ENCODE measurements around the gene SDC4.

Gene SDC4

DNA sequence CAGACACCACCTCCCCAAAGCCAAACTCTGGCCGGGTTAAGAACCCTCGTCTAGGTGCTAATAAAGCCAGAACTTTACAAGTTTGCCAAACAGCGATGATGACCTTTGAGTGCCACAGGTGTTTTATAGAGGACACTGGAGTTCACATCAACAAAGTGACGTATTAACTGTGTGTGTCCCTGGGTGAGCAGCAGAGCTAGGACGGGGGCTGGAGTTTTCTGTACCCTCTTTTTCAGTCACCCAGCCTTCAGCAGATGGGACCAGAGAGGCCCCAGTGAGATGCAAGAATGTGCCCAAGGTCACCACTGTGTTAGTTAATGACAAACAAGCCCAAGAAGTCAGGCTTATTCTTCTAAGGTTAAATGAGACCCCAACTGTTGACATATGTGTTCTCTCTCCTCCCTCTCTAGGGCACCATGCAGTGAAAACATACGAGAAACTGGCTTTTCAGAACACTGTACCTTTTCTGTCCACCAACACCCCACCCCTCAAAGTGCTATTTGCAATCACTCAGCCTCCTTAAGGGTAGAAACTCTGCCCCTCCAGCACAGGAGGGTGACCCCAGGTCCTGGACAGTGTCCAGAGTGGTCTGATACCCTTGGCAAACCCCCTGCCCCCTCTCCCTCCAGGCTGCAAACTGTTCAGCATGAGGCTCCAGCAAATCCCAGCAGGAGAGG lies 5.2 kb downstream of the SDC4 start:
- no peak for FAIRE-seq

DNA sequence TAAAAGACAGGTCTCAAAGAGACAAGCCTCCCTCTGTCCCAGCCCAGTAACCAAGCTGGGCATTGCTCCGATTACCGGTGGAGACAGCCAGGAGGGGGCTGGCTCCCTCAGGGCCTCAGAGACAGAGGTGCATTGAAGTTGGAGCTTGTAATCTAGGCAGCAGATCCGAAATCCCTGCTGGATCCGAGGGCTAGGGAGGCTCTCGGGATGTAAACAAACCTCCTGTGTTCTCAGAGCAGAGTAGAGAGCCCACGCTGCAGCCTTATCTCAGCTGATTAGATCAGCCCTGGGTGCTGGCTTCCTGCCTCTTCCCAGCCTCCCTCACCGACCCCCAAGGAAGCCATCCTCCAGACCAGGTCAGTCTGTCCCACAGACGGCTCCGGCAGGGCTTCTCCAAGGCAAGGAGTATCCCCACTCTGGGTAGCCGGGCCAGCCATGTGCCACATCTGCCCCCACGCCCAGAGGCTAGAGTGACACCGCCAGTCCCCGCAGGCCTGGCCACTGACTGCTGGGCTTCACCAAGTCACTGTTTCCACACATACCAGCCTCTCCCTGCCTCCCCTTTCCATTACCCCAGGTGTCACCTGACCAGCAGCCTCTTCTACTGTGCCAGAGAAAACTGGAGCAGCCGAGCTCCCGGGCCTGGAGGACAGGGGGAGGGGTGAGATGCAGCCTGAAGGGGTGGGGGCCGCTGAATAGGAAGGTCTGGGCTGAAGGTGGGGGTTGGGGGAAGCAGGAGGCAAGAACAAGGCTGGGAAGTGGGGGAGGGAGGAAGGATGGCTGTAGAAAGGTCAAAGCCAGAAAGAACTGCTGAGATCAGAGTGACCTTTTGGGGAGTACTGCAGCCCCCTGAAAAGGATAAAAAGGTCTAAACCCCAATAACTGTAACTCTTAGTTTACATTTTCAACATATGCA lies 6.0 kb downstream of the SDC4 start:
- FAIRE-seq = no peak

DNA sequence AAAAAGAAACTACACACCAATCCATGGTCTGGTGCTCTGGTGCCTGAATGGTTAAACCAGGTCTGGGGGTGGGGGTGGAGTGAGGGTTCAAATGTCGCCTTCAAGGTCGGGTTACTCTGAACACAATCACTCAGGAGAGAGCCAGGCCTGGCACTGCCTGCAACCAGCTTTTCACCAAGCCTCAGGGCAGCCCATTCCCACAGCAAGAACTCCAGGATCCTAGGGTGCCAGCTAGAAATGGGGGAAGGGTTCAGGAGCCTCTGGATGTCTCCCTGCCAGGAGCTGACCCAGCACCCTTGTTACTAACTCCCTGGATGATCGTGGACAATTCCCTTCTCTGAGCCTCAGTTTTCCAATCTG lies 6.7 kb downstream of the SDC4 start:
- FAIRE-seq = no peak

DNA sequence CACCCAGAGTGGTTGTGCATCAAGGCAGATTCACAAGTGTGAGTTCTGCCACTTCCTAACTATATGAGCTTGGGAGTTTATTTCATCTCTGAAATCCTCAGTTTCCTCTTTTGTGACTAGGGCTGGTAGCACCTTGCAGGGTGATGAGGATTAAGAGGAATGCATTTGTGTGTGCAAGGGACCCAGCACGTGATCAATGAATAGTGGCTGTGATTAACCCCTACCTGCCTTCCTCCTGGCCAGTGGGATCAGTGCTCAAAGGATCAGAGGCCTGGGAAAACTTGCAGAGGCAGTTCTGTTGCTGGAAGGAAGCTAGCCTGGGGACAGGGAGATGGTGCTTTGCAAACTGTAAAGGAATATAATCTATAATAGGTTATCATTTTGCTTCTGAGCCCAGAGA lies 7.3 kb downstream of the SDC4 start:
- FAIRE-seq = no peak

DNA sequence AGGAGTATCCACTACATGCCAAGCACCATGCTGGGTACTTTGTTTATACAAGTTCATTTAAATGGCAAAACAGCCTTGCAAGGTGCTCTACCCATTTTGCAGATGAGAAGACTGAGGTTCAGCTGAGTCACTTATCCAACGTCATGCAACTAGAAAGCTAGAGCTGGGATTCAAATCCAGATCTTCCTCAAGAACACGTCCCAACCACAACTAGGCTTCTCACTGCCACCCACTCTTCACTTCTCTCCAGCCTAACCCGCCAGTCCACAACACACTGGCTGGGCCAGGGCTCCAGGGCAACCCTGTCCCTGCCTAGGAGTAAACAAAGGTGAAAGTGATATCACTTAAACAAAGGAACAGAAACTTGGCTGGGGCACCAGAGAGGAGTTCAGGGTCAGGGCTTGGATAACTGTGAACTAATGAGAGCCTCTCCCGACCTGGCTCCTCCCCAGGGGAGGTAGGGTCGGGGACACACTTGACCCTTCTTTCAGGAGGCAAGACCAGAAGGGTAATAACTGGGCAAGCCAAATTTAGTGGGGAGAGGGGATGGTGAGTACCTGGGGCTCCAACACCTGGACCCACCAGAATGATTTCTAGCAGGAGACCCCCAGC lies 7.9 kb downstream of the SDC4 start:
- no peak for FAIRE-seq

DNA sequence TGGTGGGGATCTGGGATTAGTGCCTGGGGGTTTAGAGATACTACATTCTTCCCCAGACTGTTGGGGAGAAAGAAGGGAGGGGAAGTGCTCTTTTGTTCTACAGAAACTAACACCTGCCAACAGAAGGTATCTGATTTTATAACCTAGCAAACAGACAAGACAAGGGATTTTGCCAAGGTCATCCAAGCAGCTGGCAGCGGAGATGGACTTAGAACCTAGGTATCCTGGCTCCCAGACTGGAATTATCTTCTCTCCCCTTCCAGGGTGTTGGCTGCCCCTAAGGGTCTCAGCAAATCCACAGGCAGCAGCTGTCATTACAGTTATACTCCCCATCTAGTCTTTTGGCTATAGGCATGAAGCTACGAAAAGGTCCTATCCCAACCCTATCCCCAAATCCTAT lies 8.4 kb downstream of the SDC4 start:
- no peak for FAIRE-seq

DNA sequence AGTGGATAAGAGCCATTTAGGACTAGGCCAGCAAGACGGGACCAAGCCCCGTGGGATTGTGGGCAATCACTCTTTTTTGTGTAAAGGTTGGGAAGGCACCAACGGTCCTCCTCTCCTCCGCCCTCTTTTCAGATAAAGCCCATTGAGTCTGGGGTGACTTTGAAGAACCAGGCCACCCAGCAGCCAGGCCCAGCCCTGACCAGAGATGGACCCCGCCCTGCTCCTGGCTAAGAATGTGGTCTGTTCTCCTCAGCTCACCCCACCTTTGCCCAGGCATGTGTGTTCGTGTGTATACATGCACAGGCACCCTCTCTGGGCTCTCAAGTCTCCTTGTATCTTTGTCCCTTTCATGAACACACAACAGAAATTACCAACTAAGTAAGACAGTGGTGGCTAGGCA lies 9.1 kb downstream of the SDC4 start:
- FAIRE-seq = no peak

DNA sequence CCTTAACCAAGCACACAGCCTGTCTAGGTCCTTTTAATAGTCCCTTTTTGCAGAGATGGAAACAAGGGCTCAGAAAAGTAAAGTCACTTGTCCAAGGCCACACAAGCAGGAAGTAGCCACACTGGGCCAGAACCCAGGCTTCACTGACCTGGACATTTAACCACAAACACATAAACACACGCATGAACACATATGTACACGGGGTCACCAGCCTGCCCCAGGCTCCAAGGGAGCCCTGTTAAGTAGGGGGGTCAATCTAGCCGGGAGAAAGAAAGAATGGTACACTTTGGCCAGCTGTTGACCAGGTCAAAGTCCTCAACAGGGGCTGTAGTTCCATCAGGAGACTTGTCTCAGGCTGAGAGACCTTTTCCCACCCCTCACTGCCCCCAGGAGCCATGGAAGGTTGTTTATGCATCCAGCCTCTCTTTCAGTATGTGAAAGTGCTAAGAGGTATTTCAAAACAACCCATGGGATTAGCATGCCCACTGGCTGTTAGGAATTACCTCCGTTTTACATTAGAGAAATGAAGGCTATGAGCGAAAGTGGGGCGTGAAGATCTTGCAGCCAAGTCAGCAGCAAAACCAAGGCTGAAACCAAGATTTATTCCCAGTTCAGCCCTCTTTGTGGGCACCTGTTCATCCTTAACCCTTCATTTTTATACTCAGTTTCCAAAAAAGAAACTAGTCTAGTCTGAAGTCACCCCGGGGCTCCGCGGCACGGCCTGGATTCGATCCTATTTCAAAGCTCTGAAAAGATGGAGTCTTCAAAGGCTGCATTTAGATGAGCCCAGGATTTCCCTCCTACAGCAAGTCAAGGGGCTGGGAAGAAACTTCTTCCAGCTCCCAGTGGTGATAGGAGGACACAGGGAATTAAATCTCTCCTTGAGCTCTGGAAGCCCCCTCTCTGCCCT lies 9.8 kb downstream of the SDC4 start:
- no peak for FAIRE-seq

DNA sequence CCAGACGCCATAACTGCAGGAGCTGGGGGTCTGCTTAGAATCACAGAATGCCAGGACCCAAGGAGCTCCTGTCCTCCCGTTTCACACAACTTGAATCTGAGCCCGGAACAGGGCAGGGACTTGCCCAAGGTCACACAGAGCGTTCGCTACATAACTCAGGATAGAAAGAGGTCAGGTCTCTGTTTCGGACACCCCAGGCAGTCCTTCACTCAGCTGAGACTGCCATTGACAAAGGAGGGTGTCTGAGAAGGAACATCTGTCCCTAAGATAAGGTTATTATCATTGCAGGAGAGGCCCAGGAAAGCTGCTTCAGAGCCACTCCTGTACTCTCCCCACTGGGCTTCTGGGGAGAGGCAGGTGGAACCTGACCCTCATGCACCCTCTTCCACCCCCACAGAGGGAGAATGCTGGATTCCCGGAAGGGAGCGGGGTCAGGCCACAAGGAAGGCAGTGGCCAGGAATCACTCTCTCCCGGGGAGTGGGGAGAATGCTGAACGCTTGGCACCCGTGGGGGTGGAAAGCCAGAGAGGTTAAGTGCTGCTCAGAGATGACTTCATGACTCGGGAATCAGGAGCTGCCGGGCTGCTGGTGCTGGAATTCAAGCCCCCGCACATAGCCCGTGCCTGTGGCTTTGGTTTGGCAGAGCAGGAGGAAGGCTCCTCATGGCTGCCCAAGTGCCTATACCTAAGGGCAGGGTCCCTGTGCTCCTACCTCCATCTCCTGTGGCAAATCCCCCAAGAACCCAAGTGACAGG lies 10.7 kb downstream of the SDC4 start:
- FAIRE-seq = no peak

DNA sequence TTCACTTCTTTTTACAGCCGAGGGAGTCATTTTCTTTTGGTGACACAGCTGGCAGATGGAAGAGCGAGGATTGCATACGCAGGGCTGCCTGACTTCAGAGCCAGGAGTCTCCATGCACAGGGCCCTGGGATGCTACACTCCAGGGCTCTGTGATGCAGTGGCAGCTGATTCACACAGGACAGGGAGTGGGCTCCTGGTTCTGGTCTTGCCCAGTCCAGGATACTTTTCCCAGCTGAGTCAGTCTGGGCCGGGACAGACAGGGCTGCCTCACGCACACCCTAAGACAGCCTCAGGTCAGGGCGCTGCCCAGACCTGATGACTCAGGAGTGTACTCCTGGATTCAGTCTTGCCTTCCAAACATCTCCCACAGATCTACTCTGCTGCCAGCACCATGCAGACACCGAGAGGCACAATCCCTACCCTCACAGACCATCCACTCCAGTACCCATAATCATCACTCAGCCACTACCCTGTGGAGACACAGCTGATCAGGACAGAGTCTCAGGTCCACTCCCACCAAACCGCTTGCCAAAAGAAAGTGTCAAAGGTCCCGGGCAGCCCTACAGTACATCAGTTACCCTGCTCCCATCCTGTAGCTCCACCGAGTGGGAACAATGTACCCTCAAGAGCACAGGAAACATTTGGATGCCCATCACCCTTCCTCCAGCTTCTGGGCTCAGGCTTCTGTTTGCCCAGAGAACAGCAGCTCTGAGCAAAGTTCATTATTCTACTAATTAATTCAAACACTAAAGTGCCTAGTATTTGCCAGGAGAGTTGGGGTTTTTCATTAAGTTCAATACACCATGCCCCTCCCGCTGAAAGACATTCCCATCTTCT lies 11.5 kb downstream of the SDC4 start:
- no peak for FAIRE-seq

DNA sequence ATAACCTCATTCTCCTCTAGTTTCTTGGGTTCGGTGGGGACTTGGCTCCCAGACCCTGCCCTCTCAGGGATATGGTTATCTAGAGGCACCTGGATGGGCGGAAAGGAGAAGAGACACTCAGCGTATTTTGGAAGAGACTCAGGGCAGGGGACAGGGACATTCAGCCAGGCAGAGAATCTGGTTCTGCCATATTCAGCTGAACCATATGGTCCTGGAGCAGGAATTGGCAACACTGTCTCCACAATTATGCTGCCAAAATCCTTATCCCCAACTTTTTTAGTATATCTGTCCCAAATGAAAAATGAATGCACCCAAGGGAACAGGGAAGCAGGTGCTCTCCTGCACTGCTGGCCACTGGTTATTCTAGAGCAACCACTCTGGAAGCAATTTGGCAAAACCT lies 17.7 kb downstream of the SDC4 start:
- no peak for FAIRE-seq

DNA sequence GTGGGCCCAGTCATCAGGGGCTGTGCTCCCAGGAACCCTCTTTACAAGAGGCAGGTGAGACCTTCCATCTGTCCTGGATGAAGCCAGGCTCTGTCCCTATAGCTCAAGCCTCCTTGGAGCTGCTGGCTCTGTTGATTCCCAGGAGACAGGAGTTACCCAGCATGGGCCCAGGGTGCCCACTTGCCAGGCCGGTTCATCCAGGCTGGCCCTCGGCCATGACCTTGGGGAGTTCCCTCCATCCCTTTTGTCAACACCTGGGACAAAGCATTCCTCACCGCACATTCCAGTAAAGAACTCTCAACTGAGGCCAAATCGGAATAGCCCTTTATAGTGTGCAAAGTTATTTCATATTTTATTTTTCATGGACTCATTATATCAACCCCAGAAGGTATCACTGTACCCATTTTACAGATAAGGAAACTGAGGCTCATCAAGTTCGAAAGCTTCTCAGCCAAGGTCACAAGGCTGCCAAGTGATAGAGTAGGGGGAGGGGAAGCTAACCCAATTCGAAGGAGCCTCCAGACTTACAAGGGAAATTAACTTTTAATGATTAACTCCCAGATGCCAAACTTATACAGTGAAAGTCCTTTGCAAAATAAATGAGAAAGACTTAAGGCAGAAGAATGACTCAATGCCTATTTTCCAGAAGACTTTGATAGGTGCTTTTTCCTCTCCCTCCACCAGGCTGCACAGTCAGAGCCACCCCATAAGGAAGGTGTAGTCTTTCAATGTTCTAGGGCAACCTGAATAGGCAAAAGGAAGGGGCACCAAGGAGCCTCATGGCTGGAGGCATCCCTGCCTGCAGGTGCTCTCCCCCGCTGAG lies 18.5 kb downstream of the SDC4 start:
- no peak for FAIRE-seq

DNA sequence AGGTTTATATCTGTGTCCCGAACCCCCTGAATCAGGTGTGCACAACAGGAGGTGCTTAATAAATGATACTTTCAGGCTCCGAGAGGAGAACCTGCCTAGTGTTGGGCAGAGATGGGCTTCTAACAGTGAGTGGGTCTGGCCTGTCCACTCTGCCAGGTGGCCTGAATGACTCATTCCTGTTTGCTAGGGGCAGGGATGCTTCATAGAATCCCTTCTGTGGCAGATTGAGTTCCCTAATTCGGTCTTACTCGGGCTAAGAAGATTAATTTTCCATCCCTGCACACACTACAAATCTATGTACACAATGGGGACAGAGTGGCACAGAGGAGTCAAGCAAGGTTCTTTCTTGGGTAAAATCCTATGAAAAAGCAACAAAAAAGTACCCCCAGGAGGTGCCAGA lies 19.8 kb downstream of the SDC4 start:
- FAIRE-seq = no peak

DNA sequence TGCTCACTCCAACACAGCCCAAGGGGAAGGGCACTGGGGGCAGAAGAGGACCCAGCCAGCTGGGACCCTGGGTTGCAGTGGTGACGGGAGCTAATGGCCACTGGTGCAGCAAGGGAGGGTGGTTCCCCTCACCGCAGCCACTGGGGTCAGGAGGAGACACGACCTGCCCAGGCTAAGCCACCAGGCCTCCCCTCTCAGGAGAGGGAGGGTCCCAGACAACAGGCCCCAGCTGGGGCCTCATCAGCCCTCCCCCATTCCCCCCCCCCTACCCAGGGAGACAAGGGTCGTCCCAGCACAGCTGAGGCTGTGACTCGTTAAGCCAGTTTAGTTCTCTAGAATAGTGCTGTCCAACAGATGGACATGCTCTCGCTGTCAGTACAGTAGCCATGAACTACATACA lies 22.9 kb downstream of the SDC4 start:
- no peak for FAIRE-seq

DNA sequence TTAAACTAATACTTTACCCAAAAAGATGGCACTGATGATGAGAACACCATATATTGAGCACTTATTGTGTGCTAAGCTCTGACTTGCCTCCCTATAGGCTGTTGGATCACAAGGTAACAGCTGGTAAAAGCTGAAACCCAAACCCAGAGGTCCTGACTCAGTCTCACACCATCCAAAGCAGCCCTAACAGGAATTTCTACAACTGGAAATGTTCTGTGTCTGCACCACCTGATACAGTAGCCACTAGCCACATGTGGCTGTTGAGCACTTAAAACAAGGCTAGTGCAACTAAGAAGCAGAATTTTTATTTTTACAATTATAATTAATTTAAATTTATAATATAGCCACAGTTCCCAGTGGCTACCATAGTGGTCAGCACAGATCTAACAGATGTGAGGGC lies 24.5 kb downstream of the SDC4 start:
- FAIRE-seq = no peak

DNA sequence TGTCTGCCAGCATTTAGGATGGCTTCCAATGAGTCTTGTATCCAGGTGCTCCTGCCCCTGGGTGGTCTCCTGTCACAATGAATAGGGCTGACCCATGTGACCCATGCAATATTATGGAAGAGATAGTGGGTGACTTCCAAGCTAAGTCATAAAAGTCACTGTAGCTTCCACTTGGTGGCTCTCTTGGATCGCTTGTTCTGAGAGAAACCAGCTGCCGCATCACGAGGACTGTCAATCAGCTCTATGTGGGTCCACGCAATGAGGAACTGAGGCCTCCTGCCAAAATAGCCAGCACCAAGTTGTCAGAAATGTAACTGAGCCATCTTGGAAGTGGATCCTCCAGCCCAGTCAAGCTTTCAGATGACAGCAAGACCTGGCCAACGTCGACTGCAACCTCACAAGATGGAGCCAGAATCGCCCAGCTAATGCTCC lies 25.3 kb downstream of the SDC4 start:
- no peak for FAIRE-seq

DNA sequence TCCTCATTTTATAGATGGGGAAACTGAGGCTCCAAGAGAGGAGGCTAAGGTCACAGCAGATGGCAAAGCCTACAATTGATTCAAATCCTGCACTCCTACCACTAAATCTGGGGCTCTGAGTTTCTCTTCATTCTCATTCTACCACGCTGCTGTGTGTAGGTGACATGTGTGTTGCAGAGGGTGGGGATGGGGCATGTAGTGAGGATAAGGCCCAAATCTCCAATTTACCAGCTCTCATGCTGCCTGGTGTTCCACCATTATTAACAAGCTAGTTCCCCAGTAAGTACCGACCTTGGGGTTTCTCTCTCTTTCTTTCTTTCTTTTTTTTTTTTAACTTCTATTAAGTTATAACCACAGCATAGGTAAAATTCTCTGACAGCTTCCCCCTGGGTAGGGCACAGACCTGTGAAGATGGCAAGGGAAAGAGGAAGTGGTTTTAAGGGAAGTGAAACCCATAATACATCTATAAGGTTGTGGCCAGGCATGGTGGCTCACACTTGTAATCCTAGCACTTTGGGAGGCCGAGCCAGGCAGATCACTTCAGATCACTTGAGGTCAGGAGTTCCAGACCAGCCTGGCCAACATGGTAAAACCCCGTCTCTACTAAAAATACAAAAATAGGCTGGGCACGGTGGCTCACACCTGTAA lies 27.2 kb downstream of the SDC4 start:
- no peak for FAIRE-seq

DNA sequence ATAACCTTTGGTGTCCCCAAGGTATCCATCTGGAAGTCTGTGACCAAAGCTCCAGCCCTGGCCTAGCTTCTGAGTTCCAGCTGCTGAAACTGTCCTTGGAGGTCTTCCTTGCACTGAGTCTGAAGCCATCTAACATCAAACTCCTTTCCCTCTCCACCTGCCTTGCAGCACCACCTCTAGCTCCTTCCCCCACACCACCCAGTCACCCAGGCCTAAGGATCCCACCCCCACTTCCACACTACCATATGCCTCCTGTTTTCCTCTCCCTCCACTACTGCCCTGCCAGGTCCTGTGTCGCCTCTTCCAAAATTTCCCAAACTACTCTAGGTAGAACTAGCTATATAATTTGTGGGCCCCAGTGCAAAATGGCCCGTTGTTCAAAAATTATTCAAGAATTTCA lies 29.3 kb downstream of the SDC4 start:
- FAIRE-seq = no peak

DNA sequence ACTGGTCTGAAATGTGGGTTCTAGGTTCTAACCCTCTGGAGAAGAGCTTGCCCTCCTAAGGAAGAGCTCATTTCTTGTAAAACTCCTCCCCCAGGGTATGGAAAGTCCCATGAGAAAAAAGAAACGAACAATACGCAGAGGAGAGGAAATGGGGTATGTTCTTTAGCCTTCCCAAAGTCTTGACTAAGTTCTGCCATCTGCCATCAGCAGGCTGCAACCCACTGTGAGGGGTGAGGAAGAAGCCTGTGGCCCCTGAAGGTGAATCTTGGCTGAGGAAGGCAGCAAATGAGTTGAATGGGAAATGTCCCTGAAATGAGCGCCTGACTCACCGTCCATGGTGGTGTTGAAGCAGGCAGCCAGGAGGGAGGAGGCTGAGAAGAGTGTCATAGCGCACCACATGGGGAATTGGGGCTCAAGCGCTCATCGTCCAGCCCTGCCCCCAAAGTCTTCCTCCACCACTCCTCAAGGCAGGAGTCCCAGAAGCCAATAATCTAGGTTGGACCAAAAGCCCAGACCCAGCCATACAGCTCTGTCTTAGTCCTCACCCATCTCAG lies 29.8 kb downstream of the SDC4 start:
- FAIRE-seq = no peak

DNA sequence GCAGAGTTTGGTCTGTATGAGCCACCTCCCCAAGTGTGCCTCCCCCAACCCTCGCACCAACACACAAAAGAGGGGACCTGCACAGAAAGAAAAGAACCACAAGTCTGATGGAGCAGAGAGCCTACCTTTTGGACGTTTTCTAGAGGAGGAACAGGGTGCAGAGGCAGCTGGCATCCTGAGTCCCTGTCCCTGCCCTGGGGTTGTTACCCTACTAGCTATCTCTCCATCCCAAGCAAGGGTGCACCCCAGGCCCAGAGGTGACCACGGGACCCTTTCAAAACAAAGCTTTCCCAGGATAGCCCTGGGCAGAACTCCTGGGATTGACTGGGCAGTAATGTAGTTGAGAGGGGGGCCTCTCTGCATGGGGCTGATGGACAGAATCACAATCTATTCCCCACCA lies 30.4 kb downstream of the SDC4 start:
- FAIRE-seq = no peak
